ENCODE results near the gene TACC2.

- no peak for TF ChIP-seq CTCF (IDR thresholded peaks at IDR 0.05)
- TF ChIP-seq POLR2A (IDR thresholded peaks at IDR 0.05), result no peak
These were observed 84.5 kb downstream of the TACC2 start for GRCh38 chr10:122073508-122073907.
